ENCODE data around the gene EOGT.

EOGT gene

DNA sequence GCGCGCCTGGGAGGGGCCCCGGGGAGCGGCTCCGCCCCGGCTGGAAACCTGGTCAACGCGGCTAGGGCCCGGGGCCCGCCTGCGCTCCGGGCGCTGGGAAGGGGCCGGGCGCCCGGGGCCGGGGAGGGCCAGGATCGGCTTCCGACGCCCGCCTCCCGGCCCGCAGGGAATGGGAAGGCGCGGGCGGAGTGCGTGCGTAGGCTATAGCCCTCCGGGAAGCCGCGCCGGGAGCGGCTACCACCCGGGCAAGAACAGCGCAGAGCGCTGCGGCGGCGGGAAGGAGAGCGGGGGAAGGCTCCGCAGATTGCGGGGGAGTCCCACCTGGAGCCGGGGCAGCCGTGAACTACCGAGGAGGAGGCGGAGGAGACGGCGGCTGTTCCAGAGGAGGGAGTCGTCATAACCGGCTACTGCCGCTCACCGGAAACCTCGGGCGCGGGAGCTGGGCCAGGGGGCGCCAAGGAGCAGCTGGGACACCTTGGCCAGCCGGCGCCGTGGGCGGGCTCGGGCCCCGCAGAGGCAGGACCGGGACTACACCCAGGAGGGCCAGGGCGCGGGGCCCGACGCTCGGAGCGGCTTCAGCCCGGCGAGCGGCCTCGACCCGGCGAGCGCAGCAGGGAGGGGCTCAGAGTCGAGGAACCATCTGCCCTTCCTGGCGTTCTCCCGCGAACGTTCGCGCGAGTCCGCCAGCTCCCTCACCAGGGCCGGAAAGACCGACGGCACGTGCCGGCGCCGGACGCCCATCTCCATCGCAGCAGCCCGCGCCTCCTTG is at the start of gene EOGT:
EOGT (minus strand) TSS at position 432 of the 769 bp plus-strand sequence. CDS start 3,838 bp downstream, outside the sequence.
- TF ChIP-seq, protein P1, sequence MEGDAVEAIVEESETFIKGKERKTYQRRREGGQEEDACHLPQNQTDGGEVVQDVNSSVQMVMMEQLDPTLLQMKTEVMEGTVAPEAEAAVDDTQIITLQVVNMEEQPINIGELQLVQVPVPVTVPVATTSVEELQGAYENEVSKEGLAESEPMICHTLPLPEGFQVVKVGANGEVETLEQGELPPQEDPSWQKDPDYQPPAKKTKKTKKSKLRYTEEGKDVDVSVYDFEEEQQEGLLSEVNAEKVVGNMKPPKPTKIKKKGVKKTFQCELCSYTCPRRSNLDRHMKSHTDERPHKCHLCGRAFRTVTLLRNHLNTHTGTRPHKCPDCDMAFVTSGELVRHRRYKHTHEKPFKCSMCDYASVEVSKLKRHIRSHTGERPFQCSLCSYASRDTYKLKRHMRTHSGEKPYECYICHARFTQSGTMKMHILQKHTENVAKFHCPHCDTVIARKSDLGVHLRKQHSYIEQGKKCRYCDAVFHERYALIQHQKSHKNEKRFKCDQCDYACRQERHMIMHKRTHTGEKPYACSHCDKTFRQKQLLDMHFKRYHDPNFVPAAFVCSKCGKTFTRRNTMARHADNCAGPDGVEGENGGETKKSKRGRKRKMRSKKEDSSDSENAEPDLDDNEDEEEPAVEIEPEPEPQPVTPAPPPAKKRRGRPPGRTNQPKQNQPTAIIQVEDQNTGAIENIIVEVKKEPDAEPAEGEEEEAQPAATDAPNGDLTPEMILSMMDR (conservative IDR thresholded peaks at IDR 0.05; ENCODE audit: low read depth, low read length), result peak; percentile 63
- DNase-seq (ENCODE audit: low read depth), result peak; percentile 37
- peak within 1 kb of the TSS; percentile 72 for H3K4me3 ChIP-seq (ENCODE audit: low read length)

DNA sequence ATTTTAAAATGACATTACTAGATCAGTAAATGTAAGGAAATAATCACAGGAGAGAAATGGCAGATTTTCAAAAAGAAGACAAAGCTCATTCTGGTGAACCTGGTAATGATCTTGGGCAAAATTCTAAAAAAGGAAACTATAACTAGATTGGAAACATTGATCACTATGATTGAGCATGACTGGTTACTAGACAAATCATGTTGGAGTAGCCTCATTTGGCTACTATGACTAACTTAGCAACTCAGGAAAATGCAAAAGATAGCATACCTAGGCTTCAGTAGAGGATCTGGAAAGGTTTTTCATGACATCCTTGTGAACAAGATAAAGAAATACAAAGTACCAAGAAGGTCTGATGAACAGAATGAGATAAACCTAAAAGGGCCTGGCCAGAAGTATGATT is 46.2 kb upstream of the EOGT start:
- H3K4me3 ChIP-seq (ENCODE audit: low read length), result no peak overlapping the region
- DNase-seq (ENCODE audit: low read depth), result no peak
- TF ChIP-seq, protein P1 (conservative IDR thresholded peaks at IDR 0.05; ENCODE audit: low read depth, low read length), result no peak

DNA sequence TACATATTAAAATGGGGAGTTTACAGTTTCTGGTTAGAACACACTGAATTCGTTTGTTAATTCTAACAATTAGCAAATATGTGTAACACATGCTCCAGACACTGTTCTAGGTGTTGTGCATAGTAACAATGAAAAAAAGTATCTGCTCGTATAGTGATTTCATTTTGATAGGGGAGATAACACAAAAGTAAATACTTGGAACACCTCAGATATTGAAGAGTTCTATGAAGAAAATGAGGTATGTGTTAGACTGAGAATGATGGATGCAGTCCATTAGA is 45.4 kb upstream of the EOGT start:
- TF ChIP-seq, protein P1 (conservative IDR thresholded peaks at IDR 0.05; ENCODE audit: low read depth, low read length), result no peak
- DNase-seq (ENCODE audit: low read depth), result no peak
- no peak overlapping the region for H3K4me3 ChIP-seq (ENCODE audit: low read length)

DNA sequence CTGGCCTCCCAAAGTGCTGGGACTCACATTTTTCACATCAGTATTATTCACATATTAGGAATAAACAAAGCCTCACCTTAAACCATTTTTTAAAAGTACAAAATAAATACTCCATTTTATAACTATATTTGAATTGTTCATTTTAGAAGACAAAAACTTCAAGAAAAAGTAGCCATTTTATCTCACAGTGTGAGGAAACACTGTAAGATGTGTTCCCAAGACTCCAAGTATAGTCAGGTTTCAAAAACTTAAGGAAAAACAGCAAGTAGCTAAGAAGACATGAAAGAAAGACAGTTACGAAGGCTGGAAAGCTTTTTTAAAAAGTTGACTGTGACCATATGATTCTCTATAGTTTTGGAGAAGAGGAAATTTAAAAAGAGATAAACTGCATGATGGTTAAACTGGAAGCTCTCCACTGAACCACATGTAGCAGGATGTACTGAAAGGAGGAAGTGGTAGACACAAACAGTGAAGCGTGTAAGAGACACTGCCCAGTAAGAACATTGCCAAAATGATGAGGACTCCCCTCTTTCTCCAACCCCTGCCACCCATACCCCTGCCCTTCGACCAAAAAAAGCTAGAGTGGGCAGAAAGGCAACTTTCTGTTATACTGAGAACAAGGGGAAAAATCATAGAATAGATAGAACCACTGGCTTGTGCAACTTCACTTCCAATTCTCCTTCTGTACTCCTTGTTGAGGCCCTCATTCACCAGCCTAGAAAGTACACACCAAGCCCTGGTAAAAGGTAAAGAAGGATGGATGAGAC is 44.9 kb upstream of the EOGT start:
- TF ChIP-seq, protein P1 (conservative IDR thresholded peaks at IDR 0.05; ENCODE audit: low read depth, low read length), result no peak
- no peak for DNase-seq (ENCODE audit: low read depth)
- no peak overlapping the region for H3K4me3 ChIP-seq (ENCODE audit: low read length)

DNA sequence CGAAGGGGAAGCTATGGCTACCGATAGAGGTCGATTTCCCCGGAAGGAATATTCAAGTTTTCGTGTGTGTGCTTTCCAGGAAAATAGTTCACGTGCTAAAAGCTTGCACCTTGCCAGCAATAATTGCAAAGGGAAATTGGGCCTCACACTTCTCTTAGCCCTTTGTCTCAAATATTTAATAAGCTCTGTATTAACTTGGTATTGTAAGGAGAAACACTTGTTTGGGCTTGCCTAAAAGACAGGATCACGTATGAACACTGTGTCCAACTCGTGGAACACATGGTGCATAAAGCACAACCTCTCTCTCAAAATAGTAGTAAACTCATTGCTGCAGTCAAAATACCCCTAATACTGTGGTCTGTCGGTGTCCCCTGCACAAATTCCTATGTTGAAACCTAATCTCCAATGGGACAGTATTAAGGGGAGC is 39.0 kb upstream of the EOGT start:
- no peak for DNase-seq (ENCODE audit: low read depth)
- H3K4me3 ChIP-seq (ENCODE audit: low read length), result peak overlapping the region; percentile 92

DNA sequence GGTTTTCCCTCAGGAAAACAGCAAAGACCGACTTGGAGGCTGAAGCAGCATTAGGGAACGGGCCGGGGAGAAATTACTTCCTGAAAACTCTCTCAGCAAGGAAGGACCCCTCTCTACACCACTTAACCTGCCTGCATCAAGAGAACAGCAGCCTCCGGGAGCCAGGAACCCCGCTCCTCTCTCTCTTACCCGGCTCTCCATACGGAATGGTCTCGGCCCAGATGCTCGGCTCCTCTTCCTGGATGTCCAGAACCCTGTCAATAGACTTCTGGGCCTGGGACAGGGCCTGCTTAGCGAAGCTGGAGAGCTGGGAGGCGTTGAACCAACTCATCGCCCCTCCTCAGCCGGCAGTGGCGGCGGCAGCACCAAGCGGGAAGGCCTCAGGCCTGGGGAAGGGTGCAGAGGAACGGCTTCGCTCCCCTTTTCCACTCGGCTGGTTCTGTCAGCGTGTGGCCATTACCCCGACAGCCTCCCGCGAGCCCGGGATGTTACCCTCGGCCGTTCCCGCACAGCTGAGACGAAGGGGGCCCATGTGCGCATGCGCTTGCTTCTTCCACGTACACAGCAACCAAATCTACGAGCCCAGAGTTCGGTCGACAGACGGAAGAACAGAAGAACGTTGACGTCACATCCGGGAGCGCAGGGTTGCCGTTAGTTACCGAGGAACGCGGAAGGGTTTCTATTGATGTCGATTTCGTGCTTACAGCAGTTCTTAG is 38.4 kb upstream of the EOGT start, which contains the start of gene TMF1:
TMF1 (minus strand) TSS at position 578 of the 716 bp plus-strand sequence; CDS start at position 331, 247 bp downstream.
- peak within 1 kb of the TSS; percentile 92 for H3K4me3 ChIP-seq (ENCODE audit: low read length)
- peak; percentile 96 for DNase-seq (ENCODE audit: low read depth)
- TF ChIP-seq, protein P1 (conservative IDR thresholded peaks at IDR 0.05; ENCODE audit: low read depth, low read length), result no peak

More for the DNA sequence above, 39.0 kb upstream of the EOGT start:
- TF ChIP-seq, protein P1 (conservative IDR thresholded peaks at IDR 0.05; ENCODE audit: low read depth, low read length), result no peak
